Iris pigment epithelial cell (primary cell): Measurements from ENCODE around the gene KDM5C.

Experiments used
- DNase-seq: peaks from one replicate; pipeline ENCODE4 v3.0.0-alpha.2; 2011; ENCODE audit warnings: low read depth

Gene KDM5C

GRCh38 chrX:53250556-53250955, 25.5 kb upstream of the KDM5C start:
- no peak for DNase-seq

DNA sequence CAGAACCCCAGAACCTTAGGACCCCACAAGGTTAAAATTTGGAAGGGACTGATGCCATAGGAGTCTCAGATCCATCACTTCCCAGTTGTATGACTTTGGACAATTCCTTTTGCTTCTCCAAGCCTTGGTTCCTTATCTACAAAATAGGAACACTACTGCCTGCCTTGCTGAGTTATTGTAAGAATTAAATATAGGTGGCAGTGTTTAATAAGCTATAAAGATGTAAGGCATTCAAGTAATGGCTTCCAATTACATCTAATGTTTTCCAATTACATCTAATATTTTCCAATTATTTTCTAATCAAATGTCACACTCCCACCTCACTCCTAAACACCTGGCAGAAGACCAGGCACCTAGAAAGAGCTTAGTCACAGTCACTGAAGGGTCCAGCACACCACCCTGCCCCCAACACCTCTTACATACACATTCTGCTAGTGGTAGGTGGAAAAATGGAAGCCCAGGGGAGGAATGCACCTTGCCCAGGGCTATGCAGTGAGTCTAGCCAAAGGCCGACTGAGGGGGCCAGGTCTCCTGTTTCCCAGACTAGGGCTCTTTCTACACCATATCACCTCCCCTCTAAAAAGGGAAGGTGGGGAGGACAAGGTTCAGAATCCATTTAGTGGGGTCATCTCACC, 24.5 kb upstream of the KDM5C start:
- no peak for DNase-seq

- DNase-seq = no peak
Measured at GRCh38 chrX:53247928-53248327, 22.9 kb upstream of the KDM5C start.

DNA sequence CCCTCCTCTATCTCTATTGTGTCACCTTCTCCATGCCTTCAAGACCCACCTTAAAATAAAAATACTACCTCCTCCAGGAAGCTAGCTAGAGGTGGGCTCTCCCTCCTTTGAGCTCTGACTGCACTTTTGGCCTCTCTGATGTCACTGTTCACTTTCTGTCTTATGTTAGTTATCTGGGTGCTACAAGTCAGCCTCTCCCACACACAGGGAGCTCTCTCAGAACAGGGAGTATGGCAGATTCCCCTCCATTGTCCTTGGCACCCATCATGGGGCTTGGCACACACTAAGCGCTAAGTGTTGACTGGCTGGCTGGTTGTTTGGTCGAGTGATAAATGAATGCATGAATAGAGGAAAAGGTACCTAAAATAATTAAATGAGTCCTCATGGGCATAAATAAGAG, 21.2 kb upstream of the KDM5C start:
- no peak for DNase-seq

DNA sequence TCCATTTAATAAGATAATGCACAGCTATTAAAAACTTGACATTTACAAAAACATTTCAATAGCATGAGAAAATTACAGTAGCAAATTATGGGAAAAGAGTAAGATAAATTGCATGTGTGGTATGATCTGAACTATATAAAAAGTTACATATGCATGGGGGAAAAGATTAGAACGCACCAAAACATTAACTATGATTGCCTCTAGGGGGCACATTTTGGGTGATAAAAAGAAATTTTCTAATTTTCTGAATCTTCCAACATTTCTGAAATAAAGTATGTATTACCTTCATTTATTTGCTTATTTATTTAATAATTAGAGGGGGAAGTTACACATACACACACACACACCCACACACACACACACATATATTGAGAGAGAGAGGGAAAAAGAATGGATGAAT, 19.6 kb upstream of the KDM5C start:
- no peak for DNase-seq

GRCh38 chrX:53242310-53242709, 17.3 kb upstream of the KDM5C start:
- DNase-seq = no peak

DNA sequence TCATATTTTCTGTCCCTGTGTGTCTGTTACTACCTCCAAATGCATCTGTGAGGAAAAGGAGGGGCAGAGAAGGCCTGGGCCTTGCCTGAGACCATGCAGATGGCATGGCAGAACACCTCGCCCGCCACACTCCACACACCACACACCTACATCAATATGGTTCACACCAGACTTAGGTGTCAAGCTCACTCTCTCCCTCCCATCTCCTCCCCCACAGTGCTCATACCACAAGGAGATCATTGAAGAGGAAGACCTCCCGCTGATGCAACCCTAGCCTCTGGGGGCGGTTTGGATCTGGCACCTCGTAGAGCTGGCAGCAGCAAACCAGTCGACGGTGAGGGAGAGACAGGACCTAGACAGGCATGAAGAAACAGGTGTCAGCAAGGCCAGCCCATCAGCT, 16.6 kb upstream of the KDM5C start:
- DNase-seq = no peak

GRCh38 chrX:53239474-53239873, 14.5 kb upstream of the KDM5C start:
- DNase-seq = no peak

DNA sequence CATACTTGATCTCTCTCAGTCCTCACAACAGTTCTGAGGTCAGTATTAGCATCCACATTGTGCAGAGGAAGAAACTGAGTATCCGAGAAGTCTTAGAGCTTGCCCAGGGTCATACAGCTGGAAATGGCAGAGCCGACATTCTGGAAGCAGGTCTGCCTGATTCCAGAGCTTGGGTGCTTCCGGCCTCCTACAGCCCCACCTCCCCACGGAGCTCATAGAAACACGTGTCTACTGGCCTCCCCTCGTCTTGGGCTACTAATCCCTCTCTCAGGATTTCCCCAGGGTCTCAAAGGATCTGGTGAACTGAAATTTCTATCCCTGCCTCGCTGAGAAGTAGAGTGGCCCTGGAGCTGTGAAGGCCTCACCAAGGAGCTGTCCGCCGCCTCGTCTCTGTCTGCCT, 12.0 kb upstream of the KDM5C start:
- DNase-seq = no peak

GRCh38 chrX:53236025-53236679, 11.1 kb upstream of the KDM5C start:
- DNase-seq = no peak

- no peak for DNase-seq
Measured at GRCh38 chrX:53235566-53235965, 10.6 kb upstream of the KDM5C start.

- DNase-seq = no peak
Measured at GRCh38 chrX:53234484-53234883, 9.5 kb upstream of the KDM5C start.

GRCh38 chrX:53233536-53233935, 8.5 kb upstream of the KDM5C start:
- no peak for DNase-seq

DNA sequence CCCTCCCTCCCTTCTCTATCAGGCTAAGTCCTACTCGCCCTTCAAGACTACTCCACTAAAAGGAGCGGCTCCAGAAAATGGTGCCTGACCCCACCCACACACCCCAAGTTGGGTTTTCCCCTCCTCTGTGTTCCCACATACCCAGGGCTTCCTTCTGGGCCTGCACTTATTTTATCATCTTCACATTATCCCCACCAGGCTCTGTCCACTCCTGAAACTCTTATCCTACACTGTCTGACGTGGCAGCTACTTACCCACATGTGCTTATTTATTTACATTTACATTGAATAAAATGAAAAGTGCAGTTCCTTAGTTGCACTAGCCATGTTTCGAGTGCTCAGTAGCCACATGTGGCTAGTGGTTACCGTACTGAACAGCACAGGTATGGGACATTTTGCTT, 5.1 kb upstream of the KDM5C start:
- DNase-seq = no peak

GRCh38 chrX:53227224-53227765, 2.3 kb upstream of the KDM5C start:
- no peak for DNase-seq

DNA sequence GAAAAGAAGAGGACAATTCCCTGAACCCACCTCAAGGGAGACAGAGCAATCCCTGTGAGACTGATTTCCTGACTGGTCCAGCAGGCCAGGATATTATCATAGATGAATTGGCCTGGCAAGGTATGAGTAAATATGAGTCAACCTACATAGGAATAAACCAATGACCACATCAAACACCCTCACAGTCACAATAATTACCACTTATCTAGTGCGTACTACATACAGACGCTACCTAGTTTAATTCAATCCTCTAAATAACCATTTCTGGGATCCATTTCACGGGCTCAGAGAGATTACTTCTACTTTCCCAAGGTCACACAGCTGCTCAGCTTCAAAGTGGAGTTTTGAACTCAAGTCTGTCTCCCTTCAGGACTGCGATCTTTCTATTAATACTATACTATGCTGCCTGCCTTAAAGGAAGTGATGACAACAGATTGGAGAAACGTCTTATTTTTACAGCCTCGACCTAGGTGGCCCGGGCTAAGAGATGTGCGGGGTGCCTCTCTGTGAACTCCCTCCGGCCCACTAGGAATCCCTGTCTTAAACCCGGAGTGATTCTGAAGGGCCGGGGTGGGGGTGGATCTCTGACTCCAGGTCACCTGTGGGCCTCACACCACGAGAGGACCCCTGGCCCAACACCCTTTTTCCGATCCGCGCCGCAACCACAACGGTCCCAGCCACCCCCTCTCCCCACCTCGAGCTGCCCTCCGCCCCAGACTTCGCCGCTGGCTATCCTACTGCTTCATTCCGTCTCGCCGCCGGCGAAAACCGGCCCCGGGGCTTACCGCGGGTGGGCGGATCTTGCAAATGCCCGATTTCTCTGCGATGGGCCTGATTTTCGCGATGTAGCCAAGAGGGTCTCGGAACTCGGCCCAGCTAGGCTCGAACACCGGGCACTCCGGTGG, 800 bp downstream of the KDM5C start:
- peak; percentile 79 for DNase-seq

DNA sequence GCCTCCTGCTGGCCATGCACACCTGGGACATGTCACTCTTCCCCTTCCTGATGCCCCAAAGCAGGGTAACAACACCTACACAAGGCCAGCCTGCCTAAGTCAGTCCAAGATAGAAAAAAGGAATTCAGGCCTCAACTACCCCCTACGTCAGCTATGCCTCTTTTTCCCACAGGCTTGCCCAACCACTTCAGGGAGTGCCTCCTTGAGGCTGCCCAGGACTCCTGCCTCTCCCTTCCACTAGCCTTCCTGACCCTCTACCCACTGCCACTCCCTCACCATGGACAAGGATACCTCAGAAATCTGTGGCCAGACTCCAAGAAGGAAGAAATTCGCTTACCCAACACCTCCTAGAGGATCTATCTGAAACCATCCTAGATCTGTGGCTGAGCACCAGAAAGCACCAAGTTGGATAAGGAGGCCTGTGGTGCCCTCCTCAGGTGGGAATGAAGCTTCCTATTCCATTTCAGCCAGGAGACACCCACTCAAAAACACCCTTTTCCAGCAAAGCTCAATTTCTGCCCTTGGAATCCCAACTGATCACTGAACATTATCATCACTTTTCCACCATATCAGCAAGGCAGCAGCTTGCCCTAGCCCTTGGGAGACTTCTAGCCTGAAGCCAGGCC, 1.8 kb downstream of the KDM5C start:
- DNase-seq = no peak

DNA sequence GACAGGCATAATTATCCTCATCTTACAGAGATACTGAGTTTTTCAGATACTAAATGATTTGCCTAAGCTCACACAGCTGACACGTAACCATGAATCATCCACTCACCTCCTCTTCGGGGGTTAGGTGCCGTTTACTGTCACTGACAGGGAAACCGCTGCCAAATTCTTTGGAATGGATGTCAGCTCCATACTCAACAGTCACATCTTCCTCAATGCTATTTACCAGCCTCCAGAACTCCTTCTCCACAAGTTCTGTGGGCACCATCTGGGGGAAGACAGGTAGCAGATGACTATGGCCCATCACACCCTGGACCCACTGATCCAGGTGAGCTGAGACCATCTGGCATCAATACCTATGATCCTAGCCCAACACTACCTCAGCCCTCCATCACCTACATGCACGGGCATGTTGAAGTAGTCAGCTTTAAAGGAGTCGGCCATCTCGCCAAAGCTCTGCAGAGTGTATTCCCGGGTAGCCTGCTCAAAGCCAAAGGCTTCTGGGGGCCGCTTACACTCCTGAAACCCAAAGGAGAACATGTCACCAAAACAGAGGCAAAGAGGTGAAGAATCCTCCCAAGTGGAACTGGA, 13.5 kb downstream of the KDM5C start:
- peak; percentile 43 for DNase-seq

DNA sequence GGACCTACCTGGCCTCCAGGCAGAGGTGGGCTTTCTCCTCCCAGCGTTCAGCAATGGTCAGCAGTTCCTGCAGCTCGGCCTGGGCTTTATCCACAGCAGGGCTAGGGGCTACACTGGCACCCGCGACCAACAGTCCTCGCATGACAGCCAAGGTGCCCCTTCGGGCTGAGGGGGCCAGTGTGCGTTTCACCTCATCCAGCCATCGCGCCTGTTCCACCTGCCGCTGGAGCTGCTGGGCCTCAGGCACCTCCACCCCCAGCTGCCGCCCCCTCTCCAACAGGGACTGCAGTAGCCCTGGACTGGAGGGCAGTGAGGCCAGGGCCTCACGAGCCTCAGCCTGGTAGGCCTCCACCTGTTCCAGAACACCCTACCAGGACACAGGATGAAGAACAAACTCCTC, 28.3 kb downstream of the KDM5C start:
- no peak for DNase-seq

- no peak for DNase-seq
Measured at GRCh38 chrX:53195401-53195800, 29.6 kb downstream of the KDM5C start.

- DNase-seq = no peak
Measured at GRCh38 chrX:53194308-53194707, 30.7 kb downstream of the KDM5C start.

DNA sequence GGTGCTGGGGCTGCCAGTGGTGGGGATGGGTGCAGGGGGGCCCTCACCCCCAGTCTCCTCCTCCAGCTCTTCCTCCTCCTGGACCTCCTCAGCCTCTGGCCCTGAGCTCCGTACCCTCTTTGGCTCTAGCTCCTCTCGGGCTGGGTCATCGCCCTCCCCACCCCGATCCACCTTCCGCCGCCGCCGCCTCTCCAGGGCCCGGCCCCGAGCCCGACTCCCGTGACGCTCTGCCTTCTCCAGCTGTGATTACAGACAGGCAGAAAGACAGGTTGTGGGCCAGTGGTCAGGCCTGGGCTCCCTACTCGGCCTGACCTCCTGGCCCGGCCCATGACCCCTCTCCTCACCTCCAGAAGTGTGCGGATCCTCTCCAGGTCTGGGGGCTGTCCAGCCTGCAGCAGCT, 31.9 kb downstream of the KDM5C start:
- no peak for DNase-seq
